Measurements from ENCODE around the gene PERCC1.

DNA sequence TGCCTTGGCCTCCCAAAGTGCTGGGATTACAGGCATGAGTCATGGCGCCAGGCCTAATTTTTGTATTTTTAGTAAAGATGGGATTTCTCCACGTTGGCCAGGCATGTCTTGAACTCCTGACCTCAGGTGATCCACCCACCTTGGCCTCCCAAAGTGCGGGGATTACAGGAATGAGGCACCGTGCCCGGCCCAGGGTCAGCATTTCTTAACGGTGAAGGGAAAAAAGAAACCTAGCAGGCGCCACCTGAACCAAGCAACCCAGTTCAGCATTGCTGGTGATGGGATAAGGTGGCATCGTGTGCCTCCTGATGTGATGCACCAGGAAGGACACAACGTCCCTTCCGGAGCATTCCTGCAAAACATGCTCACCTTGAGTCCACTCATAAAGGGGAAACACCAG is 46.2 kb downstream of the PERCC1 start:
- TF ChIP-seq, protein P1, sequence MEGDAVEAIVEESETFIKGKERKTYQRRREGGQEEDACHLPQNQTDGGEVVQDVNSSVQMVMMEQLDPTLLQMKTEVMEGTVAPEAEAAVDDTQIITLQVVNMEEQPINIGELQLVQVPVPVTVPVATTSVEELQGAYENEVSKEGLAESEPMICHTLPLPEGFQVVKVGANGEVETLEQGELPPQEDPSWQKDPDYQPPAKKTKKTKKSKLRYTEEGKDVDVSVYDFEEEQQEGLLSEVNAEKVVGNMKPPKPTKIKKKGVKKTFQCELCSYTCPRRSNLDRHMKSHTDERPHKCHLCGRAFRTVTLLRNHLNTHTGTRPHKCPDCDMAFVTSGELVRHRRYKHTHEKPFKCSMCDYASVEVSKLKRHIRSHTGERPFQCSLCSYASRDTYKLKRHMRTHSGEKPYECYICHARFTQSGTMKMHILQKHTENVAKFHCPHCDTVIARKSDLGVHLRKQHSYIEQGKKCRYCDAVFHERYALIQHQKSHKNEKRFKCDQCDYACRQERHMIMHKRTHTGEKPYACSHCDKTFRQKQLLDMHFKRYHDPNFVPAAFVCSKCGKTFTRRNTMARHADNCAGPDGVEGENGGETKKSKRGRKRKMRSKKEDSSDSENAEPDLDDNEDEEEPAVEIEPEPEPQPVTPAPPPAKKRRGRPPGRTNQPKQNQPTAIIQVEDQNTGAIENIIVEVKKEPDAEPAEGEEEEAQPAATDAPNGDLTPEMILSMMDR (conservative IDR thresholded peaks at IDR 0.05; ENCODE audit: low read depth, low read length), result no peak
- TF ChIP-seq BHLHE40 (IDR thresholded peaks at IDR 0.05; ENCODE audit: low read depth, low read length) (no peak), RAD21 (IDR thresholded peaks at IDR 0.05; ENCODE audit: low read length) (no peak), CHD1 (IDR thresholded peaks at IDR 0.05; ENCODE audit: low read depth, low read length) (no peak), MXI1 (IDR thresholded peaks at IDR 0.05; ENCODE audit: borderline replicate concordance, low read depth, low read length) (no peak), MAZ (IDR thresholded peaks at IDR 0.05; ENCODE audit: borderline replicate concordance, low read depth, low read length) (no peak), CEBPB (IDR thresholded peaks at IDR 0.05; ENCODE audit: low read depth, low read length) (no peak), SMC3 (IDR thresholded peaks at IDR 0.05; ENCODE audit: low read depth, low read length) (no peak), POLR2A (IDR thresholded peaks at IDR 0.05; ENCODE audit: low read depth, low read length) (no peak), FOS (IDR thresholded peaks at IDR 0.05; ENCODE audit: low read depth, low read length) (no peak), RCOR1 (IDR thresholded peaks at IDR 0.05; ENCODE audit: insufficient replicate concordance, low read length) (no peak)
- TF ChIP-seq, protein P2, sequence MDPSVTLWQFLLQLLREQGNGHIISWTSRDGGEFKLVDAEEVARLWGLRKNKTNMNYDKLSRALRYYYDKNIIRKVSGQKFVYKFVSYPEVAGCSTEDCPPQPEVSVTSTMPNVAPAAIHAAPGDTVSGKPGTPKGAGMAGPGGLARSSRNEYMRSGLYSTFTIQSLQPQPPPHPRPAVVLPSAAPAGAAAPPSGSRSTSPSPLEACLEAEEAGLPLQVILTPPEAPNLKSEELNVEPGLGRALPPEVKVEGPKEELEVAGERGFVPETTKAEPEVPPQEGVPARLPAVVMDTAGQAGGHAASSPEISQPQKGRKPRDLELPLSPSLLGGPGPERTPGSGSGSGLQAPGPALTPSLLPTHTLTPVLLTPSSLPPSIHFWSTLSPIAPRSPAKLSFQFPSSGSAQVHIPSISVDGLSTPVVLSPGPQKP (IDR thresholded peaks at IDR 0.05; ENCODE audit: borderline replicate concordance, low read depth, low read length), result no peak
- TF ChIP-seq, protein P3, sequence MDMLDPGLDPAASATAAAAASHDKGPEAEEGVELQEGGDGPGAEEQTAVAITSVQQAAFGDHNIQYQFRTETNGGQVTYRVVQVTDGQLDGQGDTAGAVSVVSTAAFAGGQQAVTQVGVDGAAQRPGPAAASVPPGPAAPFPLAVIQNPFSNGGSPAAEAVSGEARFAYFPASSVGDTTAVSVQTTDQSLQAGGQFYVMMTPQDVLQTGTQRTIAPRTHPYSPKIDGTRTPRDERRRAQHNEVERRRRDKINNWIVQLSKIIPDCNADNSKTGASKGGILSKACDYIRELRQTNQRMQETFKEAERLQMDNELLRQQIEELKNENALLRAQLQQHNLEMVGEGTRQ (IDR thresholded peaks at IDR 0.05; ENCODE audit: low read depth, low read length), result no peak

Measured in IMR-90 (cell line).